B cell (primary cell): ENCODE data around the gene PLD1.

Experiments
- CTCF ChIP-seq: fragments of 200-600 bp; IDR thresholded peaks from one replicate; pipeline ENCODE4 v1.8.0; 2022; ENCODE audit warnings: antibody characterized with exemption, mild to moderate bottlenecking
- EZH2 ChIP-seq: IDR thresholded peaks from 2 replicates; pipeline ENCODE4 v1.6.1; 2012; ENCODE audit warnings: borderline replicate concordance, low read depth, mild to moderate bottlenecking, moderate library complexity, low read length; ENCODE audit not compliant: insufficient read depth, poor library complexity, severe bottlenecking

- TF ChIP-seq EZH2 = no peak
- no peak for TF ChIP-seq CTCF
Measured at GRCh38 chr3:171792531-171792930, 17.8 kb downstream of the PLD1 start.
